Measurements from ENCODE around the gene SPON1.

GRCh38 chr11:14308897-14309387 is 346.4 kb downstream of the SPON1 start:
- TF ChIP-seq CTCF (IDR thresholded peaks at IDR 0.05) (no peak), POLR2A (IDR thresholded peaks at IDR 0.05) (no peak)
